Thymus (tissue), 11 donors: Measurements from ENCODE around the gene ELL2. TPM values are rescaled to one million over a fixed set of nuclear protein-coding genes. Genes with fewer than 3 reads are reported as not detected.
"Not testable (repeated sequence)": the region's sequence is repeated elsewhere in the genome, so short reads cannot be mapped to it uniquely, and the experiment has no call there.

Source experiments
- DNase-seq, 9 donors: peaks; one replicate each; pipeline ENCODE4 v3.0.0-alpha.2; 2013; ENCODE audit warnings: low spot score in 9 of 9, low read depth in 6 of 9, missing footprints in 1 of 9
- H3K27ac ChIP-seq, 2 donors: one replicate each; pipeline ENCODE4 v1.5.1; 2013; ENCODE audit warnings: control low read depth in 1 of 2, low read depth in 1 of 2, low read length in 1 of 2, mild to moderate bottlenecking in 1 of 2, moderate library complexity in 1 of 2
- H3K27me3 ChIP-seq, 2 donors: one replicate each; pipeline ENCODE4 v1.5.1; 2013; ENCODE audit warnings: low read length in 1 of 2; ENCODE audit not compliant: control insufficient read depth in 2 of 2, insufficient read depth in 1 of 2
- H3K36me3 ChIP-seq, 2 donors: one replicate each; pipeline ENCODE4 v1.5.1; 2013; ENCODE audit warnings: low read length in 1 of 2, mild to moderate bottlenecking in 1 of 2, moderate library complexity in 1 of 2; ENCODE audit not compliant: control insufficient read depth in 2 of 2, insufficient read depth in 2 of 2
- H3K4me1 ChIP-seq, 2 donors: one replicate each; pipeline ENCODE4 v1.5.1; 2013; ENCODE audit warnings: low read length in 2 of 2; ENCODE audit not compliant: control insufficient read depth in 2 of 2, insufficient read depth in 2 of 2
- H3K4me3 ChIP-seq, 2 donors: one replicate each; pipeline ENCODE4 v1.5.1; 2013; ENCODE audit warnings: low read length in 2 of 2, control low read depth in 1 of 2, mild to moderate bottlenecking in 1 of 2
- H3K9me3 ChIP-seq, 2 donors: one replicate each; pipeline ENCODE4 v1.5.1; 2013; ENCODE audit warnings: low read length in 1 of 2, mild to moderate bottlenecking in 1 of 2; ENCODE audit not compliant: control insufficient read depth in 2 of 2, insufficient read depth in 1 of 2
- WGBS: extraction: QIAGEN DNeasy Blood & Tissue Kit; methylation state at CpG from one replicate; pipeline ENCODE4 v1.1.7; 2013; 5-methylcytosine and 5-hydroxymethylcytosine counted together
- polyA plus RNA-seq: library from polyadenylated mRNA; stranded (reverse); fragments of 200-250 nt; gene quantifications from one replicate; pipeline ENCODE4 v1.2.3, GENCODE V29; 2013
- total RNA-seq: library from RNA; stranded (reverse); fragments of 120-200 nt; gene quantifications from one replicate; pipeline ENCODE4 v1.2.4, GENCODE V29; 2013
- donor health status: healthy.

ELL2 gene
- total and polyA plus RNA-seq, 2 donors, result 9.3 to 22.5 TPM

GRCh38 chr5:95912029-95912428, 49.6 kb downstream of the ELL2 start:
- WGBS, result 98% methylated on average over 2 of the region's 2 CpGs

GRCh38 chr5:95910521-95910920, 51.1 kb downstream of the ELL2 start:
- H3K4me1 ChIP-seq, result no peaks in the 10 kb centered on the region
- peaks cover 0 to 2% of the 10 kb centered on the region in 2 donors for H3K36me3 ChIP-seq

More at GRCh38 chr5:95912029-95912428, 49.6 kb downstream of the ELL2 start:
- Histone ChIP-seq H3K9me3 (no peaks in the 10 kb centered on the region), H3K36me3 (peaks cover 0 to 2% of the 10 kb centered on the region in 2 donors), H3K4me3 (no peak overlapping the region), H3K27ac (no peak overlapping the region), H3K27me3 (no peaks in the 10 kb centered on the region), H3K4me1 (no peaks in the 10 kb centered on the region)
- DNase-seq, result no peak

GRCh38 chr5:95909738-95910137, 51.9 kb downstream of the ELL2 start:
- DNase-seq, result no peak
- 99% methylated on average over 1 of the region's 1 CpG for WGBS
- peaks cover 0 to 2% of the 10 kb centered on the region in 2 donors for H3K36me3 ChIP-seq

More at GRCh38 chr5:95910521-95910920, 51.1 kb downstream of the ELL2 start:
- WGBS, result 98% methylated on average over 4 of the region's 4 CpGs
- no peak for DNase-seq
- no peak overlapping the region for H3K4me3 ChIP-seq
- no peaks in the 10 kb centered on the region for H3K9me3 ChIP-seq
- H3K27me3 ChIP-seq, result no peaks in the 10 kb centered on the region
- no peak overlapping the region for H3K27ac ChIP-seq

GRCh38 chr5:95908799-95909198, 52.9 kb downstream of the ELL2 start:
- Histone ChIP-seq H3K36me3 (peaks cover 0 to 2% of the 10 kb centered on the region in 2 donors), H3K27me3 (no peaks in the 10 kb centered on the region), H3K4me1 (no peaks in the 10 kb centered on the region), H3K9me3 (no peaks in the 10 kb centered on the region), H3K27ac (no peak overlapping the region), H3K4me3 (no peak overlapping the region)
- no peak for DNase-seq

More at GRCh38 chr5:95909738-95910137, 51.9 kb downstream of the ELL2 start:
- no peak overlapping the region for H3K4me3 ChIP-seq
- H3K27me3 ChIP-seq, result no peaks in the 10 kb centered on the region
- H3K4me1 ChIP-seq, result no peaks in the 10 kb centered on the region
- H3K9me3 ChIP-seq, result no peaks in the 10 kb centered on the region
- H3K27ac ChIP-seq, result no peak overlapping the region

- H3K27ac ChIP-seq, result no peak overlapping the region
- no peaks in the 10 kb centered on the region for H3K27me3 ChIP-seq
- no peak overlapping the region for H3K4me3 ChIP-seq
- no peak for DNase-seq
- no peaks in the 10 kb centered on the region for H3K36me3 ChIP-seq
- 96% methylated on average over 5 of the region's 5 CpGs for WGBS
- H3K9me3 ChIP-seq, result no peaks in the 10 kb centered on the region
- H3K4me1 ChIP-seq, result no peaks in the 10 kb centered on the region
Measured at GRCh38 chr5:95907740-95908706, 53.6 kb downstream of the ELL2 start.

GRCh38 chr5:95907067-95907705, 54.5 kb downstream of the ELL2 start:
- WGBS, result 97% methylated on average over 5 of the region's 5 CpGs
- Histone ChIP-seq H3K27me3 (no peaks in the 10 kb centered on the region), H3K9me3 (no peaks in the 10 kb centered on the region), H3K36me3 (no peaks in the 10 kb centered on the region), H3K4me1 (no peaks in the 10 kb centered on the region), H3K27ac (no peak overlapping the region), H3K4me3 (no peak overlapping the region)
- DNase-seq, result no peak

- not testable (repeated sequence) for DNase-seq, H3K4me3 ChIP-seq, H3K36me3 ChIP-seq, H3K9me3 ChIP-seq, H3K27me3 ChIP-seq, H3K4me1 ChIP-seq, H3K27ac ChIP-seq
- 94% methylated on average over 3 of the region's 3 CpGs for WGBS
Measured at GRCh38 chr5:95906398-95906797, 55.3 kb downstream of the ELL2 start.

GRCh38 chr5:95904827-95905226, 56.8 kb downstream of the ELL2 start:
- Histone ChIP-seq H3K27me3 (no peaks in the 10 kb centered on the region), H3K9me3 (no peaks in the 10 kb centered on the region), H3K27ac (no peak overlapping the region), H3K36me3 (no peaks in the 10 kb centered on the region), H3K4me3 (no peak overlapping the region), H3K4me1 (no peaks in the 10 kb centered on the region)
- no peak for DNase-seq
- 97% methylated on average over 5 of the region's 5 CpGs for WGBS

- H3K36me3 ChIP-seq, result no peaks in the 10 kb centered on the region
- WGBS, result 98% methylated on average over 4 of the region's 4 CpGs
- H3K4me1 ChIP-seq, result no peaks in the 10 kb centered on the region
- no peak overlapping the region for H3K4me3 ChIP-seq
- no peaks in the 10 kb centered on the region for H3K27me3 ChIP-seq
- no peak overlapping the region for H3K27ac ChIP-seq
- no peaks in the 10 kb centered on the region for H3K9me3 ChIP-seq
- DNase-seq, result no peak
Measured at GRCh38 chr5:95903838-95904237, 57.8 kb downstream of the ELL2 start.
